Measurements from ENCODE around the gene GRID2. TPM values are rescaled to one million over a fixed set of nuclear protein-coding genes. Genes with fewer than 3 reads are reported as not detected.
A peak's percentile ranks its signal among the peaks of the same experiment; 100 is the strongest.

Gene GRID2
- total and polyA plus RNA-seq, 4 donors, result under 0.01 to 0.02 TPM; not detected in 2

DNA sequence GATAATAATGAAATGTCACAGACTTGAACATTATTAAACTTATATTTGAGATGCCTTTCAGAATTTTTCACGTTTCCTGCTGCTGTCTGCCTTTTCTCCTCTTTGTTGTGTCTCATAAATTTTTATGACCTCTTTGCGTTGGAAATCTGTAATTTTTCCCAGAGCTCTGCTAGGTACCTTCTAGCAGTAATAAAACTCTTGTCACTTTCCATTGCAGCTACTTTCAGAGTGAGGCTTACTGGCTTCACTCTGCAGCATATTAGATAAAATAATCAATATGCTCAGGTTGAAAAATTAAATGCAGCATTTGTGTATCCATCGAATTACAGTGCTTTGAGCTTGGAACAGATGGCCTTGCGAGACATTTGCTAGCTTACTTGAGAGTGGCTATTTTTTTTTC lies 689.0 kb downstream of the GRID2 start:
- Histone ChIP-seq H3K27ac (ENCODE audit: low read depth in 1 of 2, low read length in 2 of 2) (no peak overlapping the region), H3K9me3 (ENCODE audit: control insufficient read depth in 4 of 4, low read length in 3 of 4) (no peaks in the 10 kb centered on the region), H3K4me1 (ENCODE audit: control insufficient read depth in 4 of 4, insufficient read depth in 4 of 4, low read length in 3 of 4) (peaks cover 2 to 47% (median 27%) of the 10 kb centered on the region in 4 donors), H3K4me3 (ENCODE audit: low read depth in 1 of 3, low read length in 3 of 3) (no peak overlapping the region), H3K9ac (ENCODE audit: low read depth in 1 of 2, low read length in 2 of 2) (no peak overlapping the region), H3K27me3 (ENCODE audit: control insufficient read depth in 4 of 4, insufficient read depth in 4 of 4, low read length in 3 of 4) (no peaks in the 10 kb centered on the region), H3K36me3 (ENCODE audit: control insufficient read depth in 4 of 4, insufficient read depth in 3 of 4, low read depth in 1 of 4, low read length in 3 of 4) (no peaks in the 10 kb centered on the region)
- TF ChIP-seq GABPA (IDR thresholded peaks at IDR 0.05 in 1 of 2, conservative IDR thresholded peaks at IDR 0.05 in 1 of 2) (no peak), YY1 (IDR thresholded peaks at IDR 0.05) (no peak), TAF1 (conservative IDR thresholded peaks at IDR 0.05) (no peak), NR2F2 (IDR thresholded peaks at IDR 0.05) (no peak), JUND (IDR thresholded peaks at IDR 0.05) (no peak), ZBTB33 (IDR thresholded peaks at IDR 0.05) (no peak)
- WGBS, result 67% methylated on average over 4 of the region's 4 CpGs
- no peak for DNase-seq (ENCODE audit: low spot score)

DNA sequence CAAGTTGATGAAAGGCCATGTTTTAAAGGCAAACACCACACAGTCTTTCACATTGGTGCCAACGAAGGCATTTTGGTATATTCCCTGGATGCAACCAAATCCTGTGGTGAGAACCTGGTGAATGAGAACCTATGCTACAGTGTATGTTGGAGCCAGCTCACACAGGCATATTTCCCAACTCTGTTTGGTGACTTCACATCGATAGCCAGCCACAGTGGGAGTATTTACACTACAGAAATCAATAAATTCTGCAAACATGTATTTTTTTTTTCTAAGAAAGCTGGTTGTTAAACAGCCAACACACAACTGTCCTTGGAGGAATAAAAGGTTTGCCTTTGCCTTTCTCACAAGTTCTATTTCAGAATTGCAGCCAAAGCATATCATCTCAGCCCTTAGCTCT lies 691.0 kb downstream of the GRID2 start:
- 37% methylated on average over 2 of the region's 2 CpGs for WGBS
- Histone ChIP-seq H3K4me1 (ENCODE audit: control insufficient read depth in 4 of 4, insufficient read depth in 4 of 4, low read length in 3 of 4) (peaks cover 0 to 39% (median 26%) of the 10 kb centered on the region in 4 donors), H3K27me3 (ENCODE audit: control insufficient read depth in 4 of 4, insufficient read depth in 4 of 4, low read length in 3 of 4) (no peaks in the 10 kb centered on the region), H3K4me3 (ENCODE audit: low read depth in 1 of 3, low read length in 3 of 3) (no peak overlapping the region), H3K27ac (ENCODE audit: low read depth in 1 of 2, low read length in 2 of 2) (peak overlapping the region in 1 of 2 donors; percentile 24), H3K9me3 (ENCODE audit: control insufficient read depth in 4 of 4, low read length in 3 of 4) (no peaks in the 10 kb centered on the region), H3K9ac (ENCODE audit: low read depth in 1 of 2, low read length in 2 of 2) (no peak overlapping the region), H3K36me3 (ENCODE audit: control insufficient read depth in 4 of 4, insufficient read depth in 3 of 4, low read depth in 1 of 4, low read length in 3 of 4) (no peaks in the 10 kb centered on the region)
- DNase-seq (ENCODE audit: low spot score), result peak; percentile 34
- no peak for TF ChIP-seq REST (IDR thresholded peaks at IDR 0.05)
- TF ChIP-seq, protein P1, sequence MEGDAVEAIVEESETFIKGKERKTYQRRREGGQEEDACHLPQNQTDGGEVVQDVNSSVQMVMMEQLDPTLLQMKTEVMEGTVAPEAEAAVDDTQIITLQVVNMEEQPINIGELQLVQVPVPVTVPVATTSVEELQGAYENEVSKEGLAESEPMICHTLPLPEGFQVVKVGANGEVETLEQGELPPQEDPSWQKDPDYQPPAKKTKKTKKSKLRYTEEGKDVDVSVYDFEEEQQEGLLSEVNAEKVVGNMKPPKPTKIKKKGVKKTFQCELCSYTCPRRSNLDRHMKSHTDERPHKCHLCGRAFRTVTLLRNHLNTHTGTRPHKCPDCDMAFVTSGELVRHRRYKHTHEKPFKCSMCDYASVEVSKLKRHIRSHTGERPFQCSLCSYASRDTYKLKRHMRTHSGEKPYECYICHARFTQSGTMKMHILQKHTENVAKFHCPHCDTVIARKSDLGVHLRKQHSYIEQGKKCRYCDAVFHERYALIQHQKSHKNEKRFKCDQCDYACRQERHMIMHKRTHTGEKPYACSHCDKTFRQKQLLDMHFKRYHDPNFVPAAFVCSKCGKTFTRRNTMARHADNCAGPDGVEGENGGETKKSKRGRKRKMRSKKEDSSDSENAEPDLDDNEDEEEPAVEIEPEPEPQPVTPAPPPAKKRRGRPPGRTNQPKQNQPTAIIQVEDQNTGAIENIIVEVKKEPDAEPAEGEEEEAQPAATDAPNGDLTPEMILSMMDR (IDR thresholded peaks at IDR 0.05; ENCODE audit: low read depth, low read length, missing input control), result no peak
- peak; percentile 88 for TF ChIP-seq FOXA2 (IDR thresholded peaks at IDR 0.05)
- peak; percentile 63 for TF ChIP-seq ZBTB33 (IDR thresholded peaks at IDR 0.05)
- peak; percentile 45 to 49 for TF ChIP-seq RXRA (IDR thresholded peaks at IDR 0.05)
- TF ChIP-seq, protein P2, sequence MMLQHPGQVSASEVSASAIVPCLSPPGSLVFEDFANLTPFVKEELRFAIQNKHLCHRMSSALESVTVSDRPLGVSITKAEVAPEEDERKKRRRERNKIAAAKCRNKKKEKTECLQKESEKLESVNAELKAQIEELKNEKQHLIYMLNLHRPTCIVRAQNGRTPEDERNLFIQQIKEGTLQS (IDR thresholded peaks at IDR 0.05), result no peak
- TF ChIP-seq SP1 (IDR thresholded peaks at IDR 0.05), result peak; percentile 17
- TF ChIP-seq TAF1 (conservative IDR thresholded peaks at IDR 0.05), result no peak
- no peak for TF ChIP-seq GABPA (IDR thresholded peaks at IDR 0.05 in 1 of 2, conservative IDR thresholded peaks at IDR 0.05 in 1 of 2)
- no peak for TF ChIP-seq HNF4G (IDR thresholded peaks at IDR 0.05)
- peak; percentile 78 for TF ChIP-seq FOXA1 (IDR thresholded peaks at IDR 0.05)
- TF ChIP-seq JUND (IDR thresholded peaks at IDR 0.05), result peak; percentile 65 to 69
- TF ChIP-seq, protein P3, sequence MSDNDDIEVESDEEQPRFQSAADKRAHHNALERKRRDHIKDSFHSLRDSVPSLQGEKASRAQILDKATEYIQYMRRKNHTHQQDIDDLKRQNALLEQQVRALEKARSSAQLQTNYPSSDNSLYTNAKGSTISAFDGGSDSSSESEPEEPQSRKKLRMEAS (IDR thresholded peaks at IDR 0.05), result peak; percentile 23
- TF ChIP-seq NR2F2 (IDR thresholded peaks at IDR 0.05), result no peak
- TF ChIP-seq EGR1 (IDR thresholded peaks at IDR 0.05; ENCODE audit: low read depth in 2 of 2), result no peak
- TF ChIP-seq YY1 (IDR thresholded peaks at IDR 0.05), result peak; percentile 37
- TF ChIP-seq HNF4A (conservative IDR thresholded peaks at IDR 0.05), result peak; percentile 57
- TF ChIP-seq RAD21 (IDR thresholded peaks at IDR 0.05), result peak; percentile 36 to 54

Measured in liver (tissue), 9 donors.